ENCODE measurements around the gene LCN6.

GRCh38 chr9:136694163-136694871 lies 54.0 kb downstream of the LCN6 start:
- TF ChIP-seq CTCF (IDR thresholded peaks at IDR 0.05; ENCODE audit: poor library complexity, severe bottlenecking), result peak; percentile 18
- TF ChIP-seq POLR2AphosphoS5 (IDR thresholded peaks at IDR 0.05), result no peak
- no peak for TF ChIP-seq EZH2 (IDR thresholded peaks at IDR 0.05; ENCODE audit: borderline replicate concordance, insufficient read depth, low read length, poor library complexity, severe bottlenecking)
- TF ChIP-seq EP300 (conservative IDR thresholded peaks at IDR 0.05; ENCODE audit: poor library complexity, severe bottlenecking), result no peak
- TF ChIP-seq REST (IDR thresholded peaks at IDR 0.05; ENCODE audit: borderline replicate concordance), result no peak
- TF ChIP-seq MXI1 (conservative IDR thresholded peaks at IDR 0.05; ENCODE audit: poor library complexity, severe bottlenecking), result no peak
- no peak for TF ChIP-seq SMC3 (conservative IDR thresholded peaks at IDR 0.05; ENCODE audit: poor library complexity)
- TF ChIP-seq RAD21 (conservative IDR thresholded peaks at IDR 0.05), result no peak
- TF ChIP-seq TAF1 (IDR thresholded peaks at IDR 0.05; ENCODE audit: low read depth), result no peak
